H1 (cell line): ENCODE measurements around the gene CELSR1. TPM values are rescaled to one million over a fixed set of nuclear protein-coding genes. Genes with fewer than 3 reads are reported as not detected.

Experiments used
- CTCF ChIA-PET: fragments of 300-600 bp; sonication (Branson Sonifier 250); formaldehyde crosslinking; loops from one replicate; lab custom pipeline; 2021; ENCODE audit not compliant: partially characterized antibody; lab: Charles Lee
- POLR2A ChIA-PET: fragments of 300-600 bp; sonication (Branson Sonifier 250); formaldehyde crosslinking; loops from one replicate; lab custom pipeline; 2021; ENCODE audit warnings: inconsistent platforms; ENCODE audit not compliant: partially characterized antibody; lab: Charles Lee
- DNase-seq, 2 experiments: peaks; one replicate each; pipeline versions ENCODE4 v3.0.0 to v3.0.0-alpha.2; 2010 to 2022; ENCODE audit warnings: low spot score in 2 of 2, low read depth in 1 of 2, mixed read lengths in 1 of 2
- FAIRE-seq: peaks from 2 replicates; lab custom pipeline; 2011; peaks lifted over from hg19 to GRCh38; lab: Jason Lieb, UNC
- H2AFZ ChIP-seq: 2 replicates; pipeline ENCODE4 v1.8.1; 2012; ENCODE audit warnings: low read length, inconsistent platforms
- H2AK5ac ChIP-seq: 2 replicates; pipeline ENCODE4 v1.6.1; 2013; ENCODE audit warnings: low read depth, low read length
- H2BK120ac ChIP-seq: replicated peaks from 2 replicates; pipeline ENCODE3; 2013; ENCODE audit warnings: low read depth, low read length, inconsistent platforms
- H2BK12ac ChIP-seq: 2 replicates; pipeline ENCODE4 v1.6.1; 2013; ENCODE audit warnings: low read depth, low read length
- H2BK15ac ChIP-seq: 2 replicates; pipeline ENCODE4 v1.6.1; 2013; ENCODE audit warnings: low read length
- H2BK20ac ChIP-seq: 2 replicates; pipeline ENCODE4 v1.6.1; 2013; ENCODE audit warnings: low read length
- H2BK5ac ChIP-seq: 2 replicates; pipeline ENCODE4 v1.6.1; 2013; ENCODE audit warnings: low read depth, low read length
- H3K14ac ChIP-seq: 2 replicates; pipeline ENCODE4 v1.6.1; 2013; ENCODE audit warnings: inconsistent platforms; ENCODE audit not compliant: insufficient read length
- H3K18ac ChIP-seq: 2 replicates; pipeline ENCODE4 v1.6.1; 2013; ENCODE audit warnings: low read length; ENCODE audit errors: extremely low read depth
- H3K23ac ChIP-seq: 2 replicates; pipeline ENCODE4 v1.6.1; 2013; ENCODE audit warnings: inconsistent platforms; ENCODE audit not compliant: insufficient read length
- H3K23me2 ChIP-seq: 2 replicates; pipeline ENCODE4 v1.6.1; 2013; ENCODE audit warnings: low read depth, low read length
- H3K27ac ChIP-seq: 2 replicates; pipeline ENCODE4 v1.6.1; 2011; ENCODE audit warnings: low read depth, low read length, inconsistent platforms
- H3K27me3 ChIP-seq, 4 experiments: replicated peaks in 1 of 4; 1 replicate in 1 of 4; 2 replicates in 3 of 4; pipeline versions ENCODE4 v1.6.1 to v1.8.1; 2011 to 2013; ENCODE audit warnings: low read length in 3 of 4, mild to moderate bottlenecking in 3 of 4, inconsistent platforms in 2 of 4, mixed read lengths in 2 of 4, moderate library complexity in 1 of 4; ENCODE audit not compliant: control insufficient read depth in 3 of 4, insufficient read depth in 3 of 4; ENCODE audit errors: extremely low read depth in 1 of 4
- H3K36me3 ChIP-seq, 4 experiments: 2 replicates each; pipeline versions ENCODE4 v1.6.1 to v1.8.1; 2011 to 2013; ENCODE audit warnings: mild to moderate bottlenecking in 4 of 4, low read length in 3 of 4, moderate library complexity in 2 of 4, control low read depth in 1 of 4, inconsistent platforms in 1 of 4; ENCODE audit not compliant: insufficient read depth in 4 of 4, control insufficient read depth in 2 of 4
- H3K4ac ChIP-seq: replicated peaks from 2 replicates; pipeline ENCODE3; 2013; ENCODE audit warnings: low read length, low read depth, mixed read lengths, inconsistent platforms; ENCODE audit not compliant: insufficient read length
- H3K4me1 ChIP-seq, 4 experiments: replicated peaks in 1 of 4; 1 replicate in 1 of 4; 2 replicates in 3 of 4; pipeline versions ENCODE4 v1.6.1 to v1.8.1; 2011 to 2013; ENCODE audit warnings: low read length in 3 of 4, inconsistent platforms in 2 of 4, mixed read lengths in 1 of 4; ENCODE audit not compliant: insufficient read depth in 4 of 4, control insufficient read depth in 3 of 4
- H3K4me2 ChIP-seq, 2 experiments: 2 replicates each; pipeline versions ENCODE4 v1.6.1 to v1.8.1; 2011 to 2013; ENCODE audit warnings: low read depth in 2 of 2, low read length in 2 of 2, control low read depth in 1 of 2, inconsistent platforms in 1 of 2, mild to moderate bottlenecking in 1 of 2; ENCODE audit not compliant: insufficient read depth in 1 of 2
- H3K4me3 ChIP-seq, 4 experiments: fragments of 200-600, 300-600 bp in 1 of 4; sonication (generic), shearing (Covaris generic), sonication (Bioruptor Twin) in 1 of 4; 2 replicates each; pipeline versions ENCODE4 v1.5.1 to v1.8.1; 2011 to 2016; ENCODE audit warnings: low read length in 4 of 4, low read depth in 3 of 4, control low read depth in 2 of 4, inconsistent platforms in 2 of 4, mild to moderate bottlenecking in 2 of 4, mixed read lengths in 1 of 4, moderate library complexity in 1 of 4; ENCODE audit not compliant: insufficient read depth in 2 of 4; ENCODE audit errors: extremely low read depth in 1 of 4
- H3K56ac ChIP-seq: replicated peaks from 2 replicates; pipeline ENCODE3; 2013; ENCODE audit warnings: low read depth, mild to moderate bottlenecking, mixed read lengths, low read length, inconsistent platforms; ENCODE audit not compliant: insufficient read length
- H3K79me1 ChIP-seq: 2 replicates; pipeline ENCODE4 v1.6.1; 2013; ENCODE audit warnings: low read depth, low read length, control low read depth
- H3K79me2 ChIP-seq, 2 experiments: 2 replicates each; pipeline versions ENCODE4 v1.6.1 to v1.8.1; 2012 to 2013; ENCODE audit warnings: low read length in 2 of 2, mild to moderate bottlenecking in 2 of 2, inconsistent platforms in 1 of 2; ENCODE audit not compliant: insufficient read depth in 2 of 2, control insufficient read depth in 1 of 2
- H3K9ac ChIP-seq, 4 experiments: replicated peaks in 1 of 4; 1 replicate in 1 of 4; 2 replicates in 3 of 4; pipeline versions ENCODE4 v1.6.1 to v1.8.1; 2011 to 2013; ENCODE audit warnings: low read depth in 3 of 4, low read length in 3 of 4, control low read depth in 2 of 4, mild to moderate bottlenecking in 2 of 4, moderate library complexity in 2 of 4, inconsistent platforms in 1 of 4; ENCODE audit errors: extremely low read depth in 1 of 4
- H3K9me3 ChIP-seq, 2 experiments: 2 replicates each; pipeline versions ENCODE4 v1.6.1 to v1.8.1; 2012 to 2013; ENCODE audit warnings: mild to moderate bottlenecking in 2 of 2, moderate library complexity in 2 of 2, control low read depth in 1 of 2, inconsistent platforms in 1 of 2, low read depth in 1 of 2, low read length in 1 of 2, mixed read lengths in 1 of 2; ENCODE audit not compliant: insufficient read depth in 2 of 2
- H4K20me1 ChIP-seq, 2 experiments: replicated peaks in 1 of 2; 2 replicates each; pipeline versions ENCODE3 to v1.8.1; 2011 to 2013; ENCODE audit warnings: inconsistent platforms in 2 of 2, low read length in 2 of 2, mild to moderate bottlenecking in 1 of 2; ENCODE audit not compliant: insufficient read depth in 2 of 2, control insufficient read depth in 1 of 2
- H4K5ac ChIP-seq: 2 replicates; pipeline ENCODE4 v1.6.1; 2013; ENCODE audit warnings: low read length, low read depth, mixed read lengths, inconsistent platforms; ENCODE audit not compliant: insufficient read length
- H4K8ac ChIP-seq: 2 replicates; pipeline ENCODE4 v1.8.0; 2013; ENCODE audit warnings: mild to moderate bottlenecking, moderate library complexity, low read length, inconsistent platforms; ENCODE audit not compliant: insufficient read depth; ENCODE audit errors: extremely low read depth
- H4K91ac ChIP-seq: replicated peaks from 2 replicates; pipeline ENCODE3; 2013; ENCODE audit warnings: low read length, mixed read lengths, inconsistent platforms; ENCODE audit not compliant: insufficient read length
- RXRA ChIP-seq: IDR thresholded peaks from 2 replicates; pipeline ENCODE4 v1.6.1; 2011; ENCODE audit warnings: low read depth, mild to moderate bottlenecking, low read length, moderate library complexity; ENCODE audit not compliant: insufficient read depth
- SP4 ChIP-seq: IDR thresholded peaks from 2 replicates; pipeline ENCODE4 v1.6.1; 2012; ENCODE audit warnings: low read length, inconsistent platforms
- WGBS, 2 experiments: shearing (Covaris generic) in 1 of 2; methylation state at CpG; one replicate each; pipeline versions ENCODE4 v1.1.6 to v1.1.7; 2013 to 2015; ENCODE audit warnings: low lambda C conversion rate in 2 of 2, mixed read lengths in 2 of 2, inconsistent platforms in 1 of 2, low coverage in 1 of 2, missing lambda C conversion rate in 1 of 2; ENCODE audit not compliant: insufficient replicate concordance in 2 of 2, insufficient coverage in 1 of 2, insufficient read length in 1 of 2; ENCODE audit errors: extremely low coverage in 1 of 2, missing lambda C conversion rate in 1 of 2; 5-methylcytosine and 5-hydroxymethylcytosine counted together
- polyA plus RNA-seq, 7 experiments: library from polyadenylated mRNA; depleted of rRNA in 3 of 7; stranded (reverse) in 5 of 7; unstranded in 2 of 7; fragments of >200 nt in 5 of 7; fragments of 200-250 nt in 2 of 7; gene quantifications; 1 replicate in 5 of 7; 2 replicates in 1 of 7; 4 replicates in 1 of 7; pipeline versions ENCODE4 v1.2.1 to v1.2.3, GENCODE V29; 2011 to 2013; ENCODE audit warnings: missing spikeins in 2 of 7, mixed read lengths in 2 of 7
- total RNA-seq: library from RNA; stranded (reverse); fragmentation: NEBNext Ultra II Directional; extraction: Animal tissue kit (Norgen Biotek cat#: 25700); gene quantifications from 2 replicates; pipeline ENCODE4 v1.2.1, GENCODE V29; 2021

Gene CELSR1
- total and polyA plus RNA-seq, 2 of the 8 experiments (the other 6 are each of a cell fraction or from before 2014, with no cell fraction given) = 9.0 to 12.4 TPM

DNA sequence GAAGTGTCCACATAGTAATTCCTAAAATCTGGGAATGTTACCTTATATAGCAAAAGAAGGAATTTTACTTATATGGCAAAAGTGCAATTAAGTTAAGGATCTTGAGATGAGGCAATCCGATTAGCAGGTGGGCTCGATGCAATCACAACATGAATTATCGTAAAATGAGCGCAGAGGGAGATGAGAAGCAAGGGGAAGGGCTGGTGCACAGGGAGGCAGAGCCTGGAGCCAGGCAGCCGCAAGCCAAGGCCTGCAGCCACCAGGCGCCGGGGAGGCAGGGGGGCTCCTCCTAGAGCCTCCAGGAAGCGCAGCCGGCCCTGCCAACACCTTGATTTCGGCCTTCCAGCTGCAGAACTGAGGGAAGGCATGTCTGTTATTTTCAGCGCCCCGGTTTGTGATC lies 85.7 kb downstream of the CELSR1 start:
- H3K36me3 ChIP-seq = 0 out of 8 replicates have a peak, but pooled peaks cover 0 to 2% (median 0%) of the 10 kb centered on the region in 4 experiments
- peaks cover 0 to 5% (median 0%) of the 10 kb centered on the region in 4 experiments; a peak in 1 of 7 replicates for H3K4me1 ChIP-seq
- no peak overlapping the region for H3K4ac ChIP-seq
- no peak overlapping the region for H3K9ac ChIP-seq
- H2AK5ac ChIP-seq = no peak overlapping the region
- H3K14ac ChIP-seq = no peak overlapping the region
- no peak for FAIRE-seq
- no peak overlapping the region for H2BK15ac ChIP-seq
- H3K79me1 ChIP-seq = peaks cover 2% of the 10 kb centered on the region; the same call in 1 of the 2 replicates
- POLR2A ChIA-PET = no interaction called here
- no peaks in the 10 kb centered on the region for H3K9me3 ChIP-seq
- no peak overlapping the region for H3K4me3 ChIP-seq
- H2BK12ac ChIP-seq = no peak overlapping the region
- H3K23ac ChIP-seq = no peak overlapping the region
- H4K5ac ChIP-seq = no peak overlapping the region
- H2BK120ac ChIP-seq = no peak overlapping the region
- H2BK5ac ChIP-seq = no peak overlapping the region
- H3K27ac ChIP-seq = no peak overlapping the region
- no peak for DNase-seq
- no peak overlapping the region; the same call in 1 of the 2 replicates for H3K18ac ChIP-seq
- H4K20me1 ChIP-seq = peaks cover 0 to 5% of the 10 kb centered on the region in 2 experiments
- H2AFZ ChIP-seq = no peak overlapping the region
- H4K91ac ChIP-seq = no peak overlapping the region
- H4K8ac ChIP-seq = no peak overlapping the region
- H3K4me2 ChIP-seq = no peak overlapping the region
- 94% methylated on average over 10 of the region's 12 CpGs; no CpG with 5 or more reads in 1 of the 2 experiments for WGBS, 2 experiments
- CTCF ChIA-PET = interaction anchor here (0.6 to 1.4 kb wide), 2 partner anchors 11 to 1777 kb away, joined by 3 to 5 read pairs; no protein-coding TSS in a partner anchor
- no peaks in the 10 kb centered on the region; a peak in 1 of 7 replicates for H3K27me3 ChIP-seq
- H2BK20ac ChIP-seq = no peak overlapping the region
- H3K23me2 ChIP-seq = peaks cover 6% of the 10 kb centered on the region; the same call in 1 of the 2 replicates
- H3K56ac ChIP-seq = no peak overlapping the region
- no peaks in the 10 kb centered on the region for H3K79me2 ChIP-seq
- no peak for TF ChIP-seq SP4
- no peak for TF ChIP-seq RXRA
